HG02763 (cell line): ENCODE data around the gene MRM2.
A peak's percentile ranks its signal among the peaks of the same experiment; 100 is the strongest.
"Not testable (repeated sequence)": the region's sequence is repeated elsewhere in the genome, so short reads cannot be mapped to it uniquely, and the experiment has no call there.

ENCODE experiments used
- ATAC-seq: cut with Tn5 transposase; IDR thresholded peaks from one replicate; pipeline ENCODE4 v1.9.1; 2021; ENCODE audit warnings: mild to moderate bottlenecking, moderate library complexity; ENCODE audit not compliant: unreplicated experiment

The MRM2 gene

GRCh38 chr7:2269089-2269990 lies 27.3 kb upstream of the MRM2 start:
- not testable (repeated sequence) for ATAC-seq

- ATAC-seq = no peak
Observed at GRCh38 chr7:2266911-2267310, 24.9 kb upstream of the MRM2 start.

DNA sequence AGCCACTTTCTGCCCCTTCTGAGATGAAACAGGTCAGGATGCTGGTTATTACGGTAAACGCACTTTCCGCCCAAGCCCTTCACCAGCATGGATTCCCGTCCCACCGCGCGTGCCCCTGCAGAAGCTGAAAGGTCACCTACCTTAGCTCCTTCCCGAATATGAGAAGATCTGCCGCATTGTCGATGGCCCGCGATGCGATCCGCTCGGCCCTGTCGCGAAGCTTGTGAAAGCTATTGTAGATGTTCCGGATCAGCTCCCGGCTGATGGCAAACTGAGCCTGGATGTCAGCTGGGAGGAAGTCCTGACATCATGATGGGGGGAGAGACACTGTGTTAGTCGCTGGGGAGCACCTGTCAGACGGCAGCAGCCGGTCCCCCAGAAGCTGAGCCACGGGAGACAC lies 22.2 kb upstream of the MRM2 start:
- ATAC-seq = no peak

- no peak for ATAC-seq
Observed at GRCh38 chr7:2263176-2263575, 21.2 kb upstream of the MRM2 start.

- ATAC-seq = peak; percentile 33
Observed at GRCh38 chr7:2261611-2262010, 19.6 kb upstream of the MRM2 start.

DNA sequence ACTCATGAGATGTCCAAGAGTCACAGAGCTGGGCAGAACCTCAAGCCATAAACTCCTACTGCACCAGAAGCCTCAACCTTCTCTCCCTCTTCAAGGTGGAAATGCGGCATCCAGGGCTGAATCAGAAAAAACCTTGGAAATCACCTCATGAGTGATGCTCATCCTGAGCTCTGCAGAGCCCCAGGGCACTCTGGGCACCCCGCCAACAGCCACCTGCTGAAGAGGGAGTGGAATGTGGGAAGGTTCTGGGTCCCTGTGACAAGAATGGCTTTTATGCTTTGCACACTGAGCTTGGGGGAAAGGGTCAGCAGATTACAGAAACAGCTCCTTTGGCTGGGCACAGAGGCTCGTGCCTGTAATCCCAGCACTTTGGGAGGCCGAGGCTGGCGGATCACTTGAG lies 18.8 kb upstream of the MRM2 start:
- ATAC-seq = no peak

DNA sequence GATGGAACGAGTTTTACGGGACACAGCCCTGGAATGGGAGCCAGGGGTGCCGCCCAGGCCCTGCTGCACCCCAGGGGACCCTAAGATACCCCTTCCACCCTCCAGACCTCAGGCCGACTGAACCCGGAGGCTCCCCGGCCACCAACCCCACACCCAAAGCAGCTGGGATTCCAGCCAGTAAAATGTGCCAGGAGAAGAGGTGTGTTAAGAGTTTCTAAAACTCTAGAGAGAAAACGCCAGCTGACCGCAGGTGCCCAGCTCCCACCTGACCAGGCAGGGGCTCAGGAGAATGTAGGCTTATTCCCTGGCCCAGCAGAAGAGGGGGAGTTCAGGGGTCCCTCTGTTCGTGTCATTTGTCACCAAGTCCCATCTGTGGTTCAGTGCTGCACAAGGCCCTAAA lies 17.5 kb upstream of the MRM2 start:
- ATAC-seq = peak; percentile 3

DNA sequence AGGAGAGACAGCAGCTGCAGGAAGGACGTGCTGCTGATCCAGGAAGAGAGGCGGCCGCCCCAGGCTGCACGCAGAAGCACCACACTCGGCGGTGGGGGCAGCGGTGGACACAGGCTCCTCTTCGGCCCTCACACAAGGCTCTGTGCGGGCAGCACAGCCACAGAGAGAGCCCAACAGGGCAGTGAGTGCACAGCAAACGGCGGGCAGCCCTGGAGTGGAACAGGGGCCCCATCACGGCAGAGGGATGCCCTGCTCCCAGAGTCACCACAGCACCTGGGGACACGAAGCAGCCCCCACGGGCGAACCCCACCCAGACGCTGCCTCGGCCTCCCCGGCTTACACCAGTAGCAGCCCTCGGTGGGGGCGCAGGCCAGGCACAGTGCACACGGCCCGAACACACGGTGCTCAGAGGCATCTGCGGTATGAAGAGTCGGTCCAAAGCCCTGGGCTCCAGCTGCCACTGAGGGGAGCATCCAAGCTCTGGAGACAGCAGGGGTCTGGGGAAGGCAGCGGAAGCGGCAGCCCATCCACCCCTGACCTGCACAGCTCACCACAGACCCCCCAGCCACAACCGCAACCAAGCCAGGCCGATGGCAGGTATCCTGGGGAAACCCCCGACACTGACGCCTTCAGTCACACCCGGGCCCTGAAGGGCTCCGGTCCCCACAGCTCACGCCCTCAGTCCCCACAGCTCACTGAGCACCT lies 16.8 kb upstream of the MRM2 start:
- ATAC-seq = peak; percentile 55

GRCh38 chr7:2257651-2258050 lies 15.6 kb upstream of the MRM2 start:
- ATAC-seq = no peak

- no peak for ATAC-seq
Observed at GRCh38 chr7:2257046-2257551, 15.1 kb upstream of the MRM2 start.

GRCh38 chr7:2256306-2257045 lies 14.5 kb upstream of the MRM2 start:
- no peak for ATAC-seq

GRCh38 chr7:2255145-2256139 lies 13.4 kb upstream of the MRM2 start:
- ATAC-seq = no peak

GRCh38 chr7:2254429-2255144 lies 12.6 kb upstream of the MRM2 start:
- no peak for ATAC-seq

- ATAC-seq = no peak
Observed at GRCh38 chr7:2253525-2254244, 11.7 kb upstream of the MRM2 start.

DNA sequence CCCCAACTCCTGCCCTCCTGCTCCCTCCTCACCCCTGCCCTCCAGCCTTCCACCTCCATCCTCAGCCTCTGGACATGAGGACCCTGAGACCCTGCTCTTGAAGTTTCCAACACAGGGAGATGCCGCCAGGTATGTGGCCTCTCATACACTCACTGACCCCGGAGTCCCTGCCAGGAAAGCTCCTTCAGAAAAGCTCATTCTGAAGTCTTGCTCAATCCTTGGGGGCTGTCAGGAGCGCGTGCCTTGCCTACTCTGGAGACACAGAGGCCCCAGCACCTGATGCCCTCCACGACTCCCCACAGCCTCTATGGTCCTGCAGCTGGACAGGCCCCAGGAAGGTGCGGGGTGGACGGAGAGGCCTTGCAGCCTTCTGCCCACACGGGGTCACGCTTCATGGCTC lies 11.0 kb upstream of the MRM2 start:
- ATAC-seq = no peak

GRCh38 chr7:2251841-2252771 lies 10.1 kb upstream of the MRM2 start:
- no peak for ATAC-seq

GRCh38 chr7:2251381-2251780 lies 9.4 kb upstream of the MRM2 start:
- ATAC-seq = no peak
